ENCODE results near the gene PRKG1. TPM values are rescaled to one million over a fixed set of nuclear protein-coding genes. Genes with fewer than 3 reads are reported as not detected.

PRKG1 gene
- total RNA-seq, 1 experiment from 2014 or later: 16.5 TPM

- CTCF ChIA-PET: no interaction called here
- DNase-seq (ENCODE audit: low spot score) (no peak), ATAC-seq (no peak)
- Mint-ChIP-seq H3K27ac (no peak overlapping the region), H3K36me3 (no peaks in the 10 kb centered on the region), H3K9me3 (0 out of 2 replicates have a peak, but pooled peaks cover 3% of the 10 kb centered on the region), H3K27me3 (ENCODE audit: low read depth) (no peaks in the 10 kb centered on the region), H3K4me1 (peaks cover 19% of the 10 kb centered on the region), H3K4me3 (no peak overlapping the region)
- TF ChIP-seq MXD4 (CRISPR knock-in tag; IDR thresholded peaks at IDR 0.05; ENCODE audit: borderline replicate concordance) (no peak), GRHL2 (CRISPR knock-in tag; IDR thresholded peaks at IDR 0.05; ENCODE audit: insufficient replicate concordance, severe bottlenecking) (no peak), FOXJ3 (CRISPR knock-in tag; IDR thresholded peaks at IDR 0.05; ENCODE audit: borderline replicate concordance) (no peak), JUN (CRISPR knock-in tag; IDR thresholded peaks at IDR 0.05) (no peak), ZBTB43 (CRISPR knock-in tag; IDR thresholded peaks at IDR 0.05) (no peak), AR (CRISPR knock-in tag; IDR thresholded peaks at IDR 0.05) (no peak), CREB1 (CRISPR knock-in tag; IDR thresholded peaks at IDR 0.05) (no peak), KAT7 (CRISPR knock-in tag; IDR thresholded peaks at IDR 0.05; ENCODE audit: borderline replicate concordance) (no peak), ZNF232 (CRISPR knock-in tag; IDR thresholded peaks at IDR 0.05) (no peak), ERG (CRISPR knock-in tag; IDR thresholded peaks at IDR 0.05) (no peak)
- POLR2A ChIA-PET: no interaction called here
These were observed 351.1 kb downstream of the PRKG1 start for GRCh38 chr10:51425431-51425830.

GRCh38 chr10:51427758-51428157 lies 353.5 kb downstream of the PRKG1 start:
- ChIA-PET POLR2A (no interaction called here), CTCF (interaction anchor here (0.5 to 1.8 kb wide), 2 partner anchors 38 to 448 kb away, joined by 3 to 7 read pairs; no protein-coding TSS in a partner anchor)
- Mint-ChIP-seq H3K36me3 (no peaks in the 10 kb centered on the region), H3K27ac (no peak overlapping the region), H3K4me3 (no peak overlapping the region), H3K9me3 (no peaks in the 10 kb centered on the region), H3K4me1 (peaks cover 20% of the 10 kb centered on the region), H3K27me3 (ENCODE audit: low read depth) (no peaks in the 10 kb centered on the region)
- DNase-seq (ENCODE audit: low spot score) (no peak), ATAC-seq (no peak)
- TF ChIP-seq E2F5 (CRISPR knock-in tag; IDR thresholded peaks at IDR 0.05) (no peak), SOX15 (CRISPR knock-in tag; IDR thresholded peaks at IDR 0.05) (no peak), ESRRA (CRISPR knock-in tag; IDR thresholded peaks at IDR 0.05; ENCODE audit: borderline replicate concordance) (no peak), ELF4 (CRISPR knock-in tag; IDR thresholded peaks at IDR 0.05; ENCODE audit: low read depth) (no peak), NR1H2 (CRISPR knock-in tag; IDR thresholded peaks at IDR 0.05) (no peak), NR3C1 (CRISPR knock-in tag; conservative IDR thresholded peaks at IDR 0.05; ENCODE audit: low read depth) (no peak), TEAD1 (CRISPR knock-in tag; IDR thresholded peaks at IDR 0.05) (no peak), ZNF263 (CRISPR knock-in tag; IDR thresholded peaks at IDR 0.05; ENCODE audit: low read depth) (no peak), OVOL2 (CRISPR knock-in tag; IDR thresholded peaks at IDR 0.05; ENCODE audit: borderline replicate concordance) (no peak), ZNF317 (CRISPR knock-in tag; IDR thresholded peaks at IDR 0.05; ENCODE audit: borderline replicate concordance, low read depth) (no peak), ATF1 (CRISPR knock-in tag; IDR thresholded peaks at IDR 0.05) (no peak), PRDM15 (CRISPR knock-in tag; IDR thresholded peaks at IDR 0.05) (no peak), ZNF138 (CRISPR knock-in tag; conservative IDR thresholded peaks at IDR 0.05) (no peak), ERG (CRISPR knock-in tag; IDR thresholded peaks at IDR 0.05) (no peak), NFYB (CRISPR knock-in tag; conservative IDR thresholded peaks at IDR 0.05; ENCODE audit: low read depth) (no peak), GTF2I (CRISPR knock-in tag; conservative IDR thresholded peaks at IDR 0.05) (no peak)

Measured in WTC11 (cell line).